Testis (tissue), 2 donors: ENCODE data around the gene INPP5A.

Experiments
- CTCF ChIP-seq, 3 experiments: fragments of 450-650 bp in 2 of 3; fragments of 200-600 bp in 1 of 3; sonication (generic) in 1 of 3; IDR thresholded peaks; one replicate each; pipeline ENCODE4 v1.5.1; 2016 to 2019; ENCODE audit warnings: antibody characterized with exemption in 3 of 3, mild to moderate bottlenecking in 2 of 3, moderate library complexity in 1 of 3
- POLR2A ChIP-seq: fragments of 450-650 bp; IDR thresholded peaks from one replicate; pipeline ENCODE4 v1.6.1; 2017; ENCODE audit warnings: antibody characterized with exemption, mild to moderate bottlenecking, moderate library complexity

GRCh38 chr10:132709471-132709951 is 171.9 kb downstream of the INPP5A start:
- no peak for TF ChIP-seq POLR2A
- TF ChIP-seq CTCF (IDR thresholded peaks at IDR 0.05), result no peak
